SK-N-SH (cell line): ENCODE measurements around the gene CRISPLD2.
"Not testable (repeated sequence)": the region's sequence is repeated elsewhere in the genome, so short reads cannot be mapped to it uniquely, and the experiment has no call there.

Source experiments
- EP300 ChIP-seq, 2 experiments: IDR thresholded peaks; 2 replicates each; pipeline versions ENCODE4 v1.4.0 to v1.6.1; 2012; ENCODE audit warnings: borderline replicate concordance in 1 of 2, low read depth in 1 of 2, low read length in 1 of 2
- EZH2phosphoT487 ChIP-seq: fragments of 200-600 bp; sonication (generic); IDR thresholded peaks from 2 replicates; pipeline ENCODE4 v1.6.1; 2017; ENCODE audit warnings: low read depth, mixed run types, mild to moderate bottlenecking, antibody characterized with exemption, moderate library complexity, borderline replicate concordance
- MEF2A ChIP-seq: IDR thresholded peaks from 2 replicates; pipeline ENCODE4 v1.4.0; 2012; ENCODE audit warnings: low read depth, borderline replicate concordance
- NRF1 ChIP-seq: IDR thresholded peaks from 2 replicates; pipeline ENCODE4 v1.6.1; 2012; ENCODE audit warnings: low read depth, mild to moderate bottlenecking, low read length
- POLR2AphosphoS5 ChIP-seq: IDR thresholded peaks from 2 replicates; pipeline ENCODE4 v1.6.1; 2012; ENCODE audit warnings: low read depth, low read length
- RAD21 ChIP-seq: IDR thresholded peaks from 2 replicates; pipeline ENCODE4 v1.6.1; 2012; ENCODE audit warnings: mild to moderate bottlenecking, low read length
- REST ChIP-seq: IDR thresholded peaks from 2 replicates; pipeline ENCODE4 v1.6.1; 2012; ENCODE audit warnings: mild to moderate bottlenecking, low read depth, low read length, moderate library complexity
- RFX5 ChIP-seq: IDR thresholded peaks from 2 replicates; pipeline ENCODE4 v1.6.1; 2012; ENCODE audit warnings: mild to moderate bottlenecking, improper control_type of control experiment, low read length
- TAF1 ChIP-seq: IDR thresholded peaks from 2 replicates; pipeline ENCODE4 v1.6.1; 2012; ENCODE audit warnings: low read depth, mild to moderate bottlenecking, low read length, moderate library complexity, borderline replicate concordance
- YY1 ChIP-seq: IDR thresholded peaks from 2 replicates; pipeline ENCODE4 v1.4.0; 2012; ENCODE audit warnings: low read depth, mild to moderate bottlenecking
- TF ChIP-seq, protein P1 (sequence below): fragments of 200-600 bp; sonication (generic); IDR thresholded peaks from 2 replicates; pipeline ENCODE4 v1.6.1; 2017; ENCODE audit warnings: antibody characterized with exemption, mild to moderate bottlenecking, moderate library complexity

DNA sequence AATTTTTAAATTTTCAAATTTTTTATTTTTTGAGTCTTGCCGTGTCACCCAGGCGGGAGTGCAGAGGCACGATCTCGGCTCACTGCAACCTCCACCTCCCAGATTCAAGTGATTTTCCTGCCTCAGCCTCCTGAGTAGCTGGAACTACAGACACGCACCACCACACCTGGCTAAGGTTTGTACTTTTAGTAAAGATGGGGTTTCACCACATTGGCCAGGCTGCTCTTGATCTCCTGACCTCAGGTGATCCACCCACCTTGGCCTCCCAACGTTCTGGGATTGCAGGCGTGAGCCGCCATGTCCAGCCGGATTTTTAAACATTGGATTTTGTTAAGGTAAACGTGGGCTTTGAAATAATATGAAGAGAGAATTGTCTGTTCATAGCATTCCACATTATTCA lies 11.9 kb downstream of the CRISPLD2 start:
- TF ChIP-seq, protein P1, sequence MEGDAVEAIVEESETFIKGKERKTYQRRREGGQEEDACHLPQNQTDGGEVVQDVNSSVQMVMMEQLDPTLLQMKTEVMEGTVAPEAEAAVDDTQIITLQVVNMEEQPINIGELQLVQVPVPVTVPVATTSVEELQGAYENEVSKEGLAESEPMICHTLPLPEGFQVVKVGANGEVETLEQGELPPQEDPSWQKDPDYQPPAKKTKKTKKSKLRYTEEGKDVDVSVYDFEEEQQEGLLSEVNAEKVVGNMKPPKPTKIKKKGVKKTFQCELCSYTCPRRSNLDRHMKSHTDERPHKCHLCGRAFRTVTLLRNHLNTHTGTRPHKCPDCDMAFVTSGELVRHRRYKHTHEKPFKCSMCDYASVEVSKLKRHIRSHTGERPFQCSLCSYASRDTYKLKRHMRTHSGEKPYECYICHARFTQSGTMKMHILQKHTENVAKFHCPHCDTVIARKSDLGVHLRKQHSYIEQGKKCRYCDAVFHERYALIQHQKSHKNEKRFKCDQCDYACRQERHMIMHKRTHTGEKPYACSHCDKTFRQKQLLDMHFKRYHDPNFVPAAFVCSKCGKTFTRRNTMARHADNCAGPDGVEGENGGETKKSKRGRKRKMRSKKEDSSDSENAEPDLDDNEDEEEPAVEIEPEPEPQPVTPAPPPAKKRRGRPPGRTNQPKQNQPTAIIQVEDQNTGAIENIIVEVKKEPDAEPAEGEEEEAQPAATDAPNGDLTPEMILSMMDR, result not testable (repeated sequence)
- TF ChIP-seq RAD21; YY1; REST; POLR2AphosphoS5; NRF1; EP300 (IDR thresholded peaks at IDR 0.05; ENCODE audit: borderline replicate concordance in 1 of 2, low read depth in 1 of 2, low read length in 1 of 2); TAF1; MEF2A; RFX5; EZH2phosphoT487: not testable (repeated sequence)
